ENCODE results near the gene SLC50A1. TPM values are rescaled to one million over a fixed set of nuclear protein-coding genes. Genes with fewer than 3 reads are reported as not detected.
A peak's percentile ranks its signal among the peaks of the same experiment; 100 is the strongest.

The SLC50A1 gene
- total RNA-seq, 1 donor from 2014 or later, result 22.8 TPM

DNA sequence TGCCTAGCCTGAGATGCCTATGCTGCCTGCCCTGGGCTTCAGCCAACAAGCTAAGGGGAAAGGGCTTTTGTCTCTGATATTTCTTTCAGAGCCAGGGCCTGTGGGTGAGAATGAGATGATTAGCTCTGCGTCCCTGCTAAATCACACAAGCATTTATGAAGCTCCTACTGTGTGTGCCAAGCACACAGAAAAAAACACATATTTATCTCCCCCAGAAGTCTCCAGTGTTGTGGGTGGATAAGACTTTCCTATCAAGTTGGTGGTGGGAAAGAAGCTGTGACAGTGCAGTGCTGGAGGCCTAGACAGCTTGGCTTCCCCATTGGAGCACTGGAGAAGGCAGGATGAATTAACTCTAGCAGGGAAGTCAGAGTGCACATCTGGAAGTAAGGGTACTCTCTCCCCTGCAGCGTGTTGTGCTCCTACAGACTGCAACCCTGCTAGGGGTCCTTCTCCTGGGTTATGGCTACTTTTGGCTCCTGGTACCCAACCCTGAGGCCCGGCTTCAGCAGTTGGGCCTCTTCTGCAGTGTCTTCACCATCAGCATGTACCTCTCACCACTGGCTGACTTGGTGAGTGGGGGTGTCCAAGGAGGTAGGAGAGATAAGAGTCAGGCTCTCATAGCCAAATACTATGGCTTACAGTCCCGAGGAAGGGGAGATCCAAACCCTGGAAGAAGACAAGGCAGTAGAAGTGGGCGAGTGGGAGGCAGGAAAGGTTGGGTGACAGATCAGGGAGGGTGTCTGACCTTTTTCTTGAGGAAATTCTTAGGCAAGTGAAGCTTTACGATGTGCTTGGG is 1.7 kb downstream of the SLC50A1 start:
- peak overlapping the region; percentile 92 for H3K4me3 Mint-ChIP-seq (ENCODE audit: unreplicated experiment)
- Histone ChIP-seq H3K4me1 (ENCODE audit: insufficient read depth, low read length) (peaks cover 22% of the 10 kb centered on the region), H3K4me3 (ENCODE audit: insufficient read depth, low read depth, low read length) (peak overlapping the region; percentile 85), H2AFZ (ENCODE audit: low read depth, low read length) (no peak overlapping the region), H3K79me2 (ENCODE audit: insufficient read depth, low read length) (peaks cover 33% of the 10 kb centered on the region), H3K9ac (ENCODE audit: low read length) (peak overlapping the region; percentile 99), H3K9me3 (ENCODE audit: insufficient read depth, low read depth, low read length) (no peaks in the 10 kb centered on the region), H4K20me1 (ENCODE audit: insufficient read depth, low read length) (peaks cover 10% of the 10 kb centered on the region), H3K27me3 (ENCODE audit: insufficient read depth, low read length) (no peaks in the 10 kb centered on the region), H3K4me2 (ENCODE audit: low read length) (peak overlapping the region; percentile 99), H3K36me3 (ENCODE audit: insufficient read depth, low read length) (peaks cover 3% of the 10 kb centered on the region), H3K27ac (ENCODE audit: low read depth, low read length) (peak overlapping the region; percentile 12)
- peaks cover 26% of the 10 kb centered on the region for H3K4me1 Mint-ChIP-seq (ENCODE audit: low read depth, unreplicated experiment)
- peak overlapping the region; percentile 99 for H3K27ac Mint-ChIP-seq (ENCODE audit: unreplicated experiment)
- TF ChIP-seq, protein P1, sequence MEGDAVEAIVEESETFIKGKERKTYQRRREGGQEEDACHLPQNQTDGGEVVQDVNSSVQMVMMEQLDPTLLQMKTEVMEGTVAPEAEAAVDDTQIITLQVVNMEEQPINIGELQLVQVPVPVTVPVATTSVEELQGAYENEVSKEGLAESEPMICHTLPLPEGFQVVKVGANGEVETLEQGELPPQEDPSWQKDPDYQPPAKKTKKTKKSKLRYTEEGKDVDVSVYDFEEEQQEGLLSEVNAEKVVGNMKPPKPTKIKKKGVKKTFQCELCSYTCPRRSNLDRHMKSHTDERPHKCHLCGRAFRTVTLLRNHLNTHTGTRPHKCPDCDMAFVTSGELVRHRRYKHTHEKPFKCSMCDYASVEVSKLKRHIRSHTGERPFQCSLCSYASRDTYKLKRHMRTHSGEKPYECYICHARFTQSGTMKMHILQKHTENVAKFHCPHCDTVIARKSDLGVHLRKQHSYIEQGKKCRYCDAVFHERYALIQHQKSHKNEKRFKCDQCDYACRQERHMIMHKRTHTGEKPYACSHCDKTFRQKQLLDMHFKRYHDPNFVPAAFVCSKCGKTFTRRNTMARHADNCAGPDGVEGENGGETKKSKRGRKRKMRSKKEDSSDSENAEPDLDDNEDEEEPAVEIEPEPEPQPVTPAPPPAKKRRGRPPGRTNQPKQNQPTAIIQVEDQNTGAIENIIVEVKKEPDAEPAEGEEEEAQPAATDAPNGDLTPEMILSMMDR (IDR thresholded peaks at IDR 0.05; ENCODE audit: insufficient read depth, low read depth, low read length), result no peak
- TF ChIP-seq EZH2 (IDR thresholded peaks at IDR 0.05; ENCODE audit: insufficient read depth, low read length), result no peak
- H3K27me3 Mint-ChIP-seq (ENCODE audit: low read depth, unreplicated experiment), result no peaks in the 10 kb centered on the region
- DNase-seq (ENCODE audit: low read depth) (no peak), FAIRE-seq (no peak)
- H3K9me3 Mint-ChIP-seq (ENCODE audit: unreplicated experiment), result no peaks in the 10 kb centered on the region
- peaks cover 5% of the 10 kb centered on the region for H3K36me3 Mint-ChIP-seq (ENCODE audit: low read depth, unreplicated experiment)

GRCh38 chr1:155139895-155140629 is 4.4 kb downstream of the SLC50A1 start, which contains the start of gene DPM3:
DPM3 (minus strand) TSS chr1:155140531; CDS start chr1:155140240, 291 bp downstream.
- H3K36me3 Mint-ChIP-seq (ENCODE audit: low read depth, unreplicated experiment), result peaks cover 2% of the 10 kb centered on the region
- Histone ChIP-seq H3K9ac (ENCODE audit: low read length) (peak within 1 kb of the TSS; percentile 96), H3K36me3 (ENCODE audit: insufficient read depth, low read length) (peaks cover 3% of the 10 kb centered on the region), H3K4me1 (ENCODE audit: insufficient read depth, low read length) (peaks cover 12% of the 10 kb centered on the region), H3K27me3 (ENCODE audit: insufficient read depth, low read length) (no peaks in the 10 kb centered on the region), H3K4me2 (ENCODE audit: low read length) (peak within 1 kb of the TSS; percentile 96), H2AFZ (ENCODE audit: low read depth, low read length) (peak within 1 kb of the TSS; percentile 91), H3K4me3 (ENCODE audit: insufficient read depth, low read depth, low read length) (peak within 1 kb of the TSS; percentile 98), H3K27ac (ENCODE audit: low read depth, low read length) (peak within 1 kb of the TSS; percentile 72), H4K20me1 (ENCODE audit: insufficient read depth, low read length) (peaks cover 10% of the 10 kb centered on the region), H3K9me3 (ENCODE audit: insufficient read depth, low read depth, low read length) (no peaks in the 10 kb centered on the region), H3K79me2 (ENCODE audit: insufficient read depth, low read length) (peaks cover 33% of the 10 kb centered on the region)
- peak within 1 kb of the TSS; percentile 97 for H3K27ac Mint-ChIP-seq (ENCODE audit: unreplicated experiment)
- FAIRE-seq, result no peak
- peaks cover 20% of the 10 kb centered on the region for H3K4me1 Mint-ChIP-seq (ENCODE audit: low read depth, unreplicated experiment)
- TF ChIP-seq, protein P1 (IDR thresholded peaks at IDR 0.05; ENCODE audit: insufficient read depth, low read depth, low read length), result no peak
- no peak for TF ChIP-seq EZH2 (IDR thresholded peaks at IDR 0.05; ENCODE audit: insufficient read depth, low read length)
- no peaks in the 10 kb centered on the region for H3K27me3 Mint-ChIP-seq (ENCODE audit: low read depth, unreplicated experiment)
- peak within 1 kb of the TSS; percentile 99 for H3K4me3 Mint-ChIP-seq (ENCODE audit: unreplicated experiment)
- no peaks in the 10 kb centered on the region for H3K9me3 Mint-ChIP-seq (ENCODE audit: unreplicated experiment)
- peak; percentile 63 for DNase-seq (ENCODE audit: low read depth)

Measured in astrocyte (in vitro differentiated cells and primary cell).